Spleen (tissue), 11 donors: Measurements from ENCODE around the gene HFE. TPM values are rescaled to one million over a fixed set of nuclear protein-coding genes. Genes with fewer than 3 reads are reported as not detected.
A peak's percentile ranks its signal among the peaks of the same experiment; 100 is the strongest.

Experiments
- DNase-seq: peaks from one replicate; pipeline ENCODE4 v3.0.0-alpha.2; 2020
- H3K27ac ChIP-seq, 8 donors: fragments of 200-600 bp; sonication (generic) in 7 of 8; 1 replicate in 4 of 8; 2 replicates in 4 of 8; pipeline versions ENCODE4 v1.5.0 to v1.8.0; 2016 to 2021; ENCODE audit warnings: inconsistent platforms in 4 of 8, mild to moderate bottlenecking in 4 of 8, moderate library complexity in 1 of 8
- H3K27me3 ChIP-seq, 7 donors: fragments of 200-600 bp; sonication (generic) in 6 of 7; replicated peaks in 1 of 7; 1 replicate in 4 of 7; 2 replicates in 3 of 7; pipeline versions ENCODE4 v1.5.0 to v1.8.0; 2016 to 2021; ENCODE audit warnings: inconsistent platforms in 3 of 7, mild to moderate bottlenecking in 1 of 7
- H3K36me3 ChIP-seq, 6 donors: fragments of 200-600 bp; sonication (generic) in 5 of 6; 1 replicate in 4 of 6; 2 replicates in 2 of 6; pipeline versions ENCODE4 v1.5.0 to v1.8.0; 2016 to 2021; ENCODE audit warnings: inconsistent platforms in 2 of 6
- H3K4me1 ChIP-seq, 6 donors: fragments of 200-600 bp; sonication (generic) in 5 of 6; 1 replicate in 3 of 6; 2 replicates in 3 of 6; pipeline versions ENCODE4 v1.5.0 to v1.8.0; 2016 to 2021; ENCODE audit warnings: inconsistent platforms in 3 of 6
- H3K4me3 ChIP-seq, 8 donors: fragments of 200-600 bp; sonication (generic) in 7 of 8; 1 replicate in 4 of 8; 2 replicates in 4 of 8; pipeline versions ENCODE4 v1.5.0 to v1.8.0; 2016 to 2021; ENCODE audit warnings: inconsistent platforms in 4 of 8, mild to moderate bottlenecking in 4 of 8, moderate library complexity in 2 of 8
- H3K9me3 ChIP-seq, 8 donors: fragments of 200-600 bp; sonication (generic) in 7 of 8; 1 replicate in 4 of 8; 2 replicates in 4 of 8; pipeline versions ENCODE4 v1.5.0 to v1.8.0; 2016 to 2021; ENCODE audit warnings: inconsistent platforms in 4 of 8
- CTCF ChIP-seq, 11 experiments: fragments of 200-600 bp in 7 of 11; fragments of 450-650 bp in 4 of 11; sonication (generic) in 4 of 11; IDR thresholded peaks in 8 of 11; conservative IDR thresholded peaks in 3 of 11; 1 replicate in 7 of 11; 2 replicates in 4 of 11; pipeline versions ENCODE4 v1.4.0 to v1.8.0; 2016 to 2021; ENCODE audit warnings: antibody characterized with exemption in 11 of 11, inconsistent platforms in 4 of 11, mild to moderate bottlenecking in 1 of 11
- POLR2A ChIP-seq, 3 donors: fragments of 450-650 bp; IDR thresholded peaks; one replicate each; pipeline ENCODE4 v1.5.1; 2017; ENCODE audit warnings: antibody characterized with exemption in 3 of 3, mild to moderate bottlenecking in 1 of 3
- POLR2AphosphoS5 ChIP-seq, 3 donors: sonication (generic); formaldehyde crosslinking; IDR thresholded peaks; one replicate each; pipeline ENCODE4 v1.5.1; 2017; ENCODE audit warnings: antibody characterized with exemption in 3 of 3
- WGBS, 5 donors: extraction: QIAGEN DNeasy Blood & Tissue Kit in 3 of 5; methylation state at CpG; one replicate each; pipeline versions ENCODE4 v1.1.5 to v1.1.7; 2013 to 2018; 5-methylcytosine and 5-hydroxymethylcytosine counted together
- intact Hi-C: fragments of 100-400 bp; cut with DNase I; formaldehyde crosslinking; loops from one replicate; pipeline ENCODE4 v1.15.0; 2023; ENCODE audit warnings: low total_unique reads
- polyA plus RNA-seq, 3 donors: library from polyadenylated mRNA; stranded (reverse); fragments of 200-250 nt; gene quantifications; one replicate each; pipeline ENCODE4 v1.2.1, GENCODE V29; 2013
- total RNA-seq, 7 donors: library from RNA; depleted of rRNA in 3 of 7; stranded (reverse); fragments of >200 nt in 3 of 7; fragmentation: NEBNext Ultra II Directional in 4 of 7; extraction: Animal tissue kit (Norgen Biotek cat#: 25700) in 4 of 7; gene quantifications; one replicate each; pipeline versions ENCODE4 v1.1.0 to v1.2.1, GENCODE V29; 2016 to 2021
- donor health status: healthy with polysubstance abuse.
- donor health status: DM: no; HTN: no; CAD: no; lungs with moderate emphysema.
- donor health status: DM: no; HTN: no; CAD: no.
- donor health status: Bipolar disorder and iron deficiency.
- donor health status: healthy.
- donor health status: DM: no; HTN: no; CAD: no.
- donor health status: DM: yes; HTN: yes; CAD: no.

Gene HFE
- total and polyA plus RNA-seq, 10 donors = 2.4 to 30.3 (median 14.1) TPM

DNA sequence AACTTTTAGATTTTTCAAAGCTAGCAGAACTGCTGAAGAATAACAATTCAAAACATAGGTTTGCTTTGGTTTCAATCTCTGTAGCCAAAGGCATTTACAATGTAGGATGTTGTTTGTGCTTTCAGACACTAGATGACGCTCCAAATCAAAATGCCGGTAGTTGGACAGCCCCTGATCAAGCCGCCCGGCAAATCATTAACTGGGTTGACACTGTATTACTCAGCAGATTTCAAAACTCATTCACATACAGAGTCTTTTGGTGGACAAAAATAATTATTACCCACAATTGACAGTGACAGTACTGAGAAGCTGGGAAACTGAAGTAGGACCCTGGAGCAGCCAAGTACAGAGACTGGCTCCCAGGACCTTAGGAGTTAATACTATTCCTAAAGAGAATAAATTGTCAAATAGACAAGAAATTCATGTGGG is 21.3 kb upstream of the HFE start:
- intact Hi-C loops = loop anchor here (2.0 kb wide), 1 partner anchor 33 kb away; no protein-coding TSS in a partner anchor
- no peaks in the 10 kb centered on the region for H3K36me3 ChIP-seq

GRCh38 chr6:26067367-26067766 is 19.9 kb upstream of the HFE start:
- DNase-seq = no peak
- H3K27me3 ChIP-seq = no peaks in the 10 kb centered on the region
- H3K9me3 ChIP-seq = no peaks in the 10 kb centered on the region
- intact Hi-C loops = no loop called here
- TF ChIP-seq POLR2AphosphoS5 (IDR thresholded peaks at IDR 0.05) = no peak
- no peak for TF ChIP-seq POLR2A (IDR thresholded peaks at IDR 0.05)
- no peak for TF ChIP-seq CTCF (IDR thresholded peaks at IDR 0.05 in 8 of 11, conservative IDR thresholded peaks at IDR 0.05 in 3 of 11)
- H3K36me3 ChIP-seq = no peaks in the 10 kb centered on the region
- H3K27ac ChIP-seq = no peak overlapping the region
- WGBS, 5 donors = 65 to 89% (median 71%) methylated on average over 4 of the region's 4 CpGs
- no peak overlapping the region for H3K4me3 ChIP-seq
- peaks cover 0 to 29% (median 9%) of the 10 kb centered on the region in 6 donors for H3K4me1 ChIP-seq

More for the DNA sequence above, 21.3 kb upstream of the HFE start:
- DNase-seq = no peak
- Histone ChIP-seq H3K27ac (peak overlapping the region in 4 of 8 donors; percentile 14 to 54 (median 36)), H3K4me1 (peaks cover 0 to 23% (median 9%) of the 10 kb centered on the region in 6 donors), H3K4me3 (no peak overlapping the region), H3K9me3 (no peaks in the 10 kb centered on the region), H3K27me3 (no peaks in the 10 kb centered on the region)
- no peak for TF ChIP-seq POLR2AphosphoS5 (IDR thresholded peaks at IDR 0.05)
- TF ChIP-seq CTCF (IDR thresholded peaks at IDR 0.05 in 8 of 11, conservative IDR thresholded peaks at IDR 0.05 in 3 of 11) = peak; percentile 33 to 83 (median 79)
- WGBS, 5 donors = 0 to 1% (median 0%) methylated on average over 4 of the region's 4 CpGs

GRCh38 chr6:26068036-26068435 is 19.2 kb upstream of the HFE start:
- DNase-seq = no peak
- Histone ChIP-seq H3K27me3 (no peaks in the 10 kb centered on the region), H3K36me3 (no peaks in the 10 kb centered on the region), H3K4me3 (no peak overlapping the region), H3K9me3 (no peaks in the 10 kb centered on the region), H3K27ac (no peak overlapping the region), H3K4me1 (peaks cover 0 to 29% (median 9%) of the 10 kb centered on the region in 6 donors)
- WGBS, 5 donors = 70 to 82% (median 76%) methylated on average over 2 of the region's 2 CpGs
- intact Hi-C loops = no loop called here
- TF ChIP-seq CTCF (IDR thresholded peaks at IDR 0.05 in 8 of 11, conservative IDR thresholded peaks at IDR 0.05 in 3 of 11) (no peak), POLR2A (IDR thresholded peaks at IDR 0.05) (no peak), POLR2AphosphoS5 (IDR thresholded peaks at IDR 0.05) (no peak)

DNA sequence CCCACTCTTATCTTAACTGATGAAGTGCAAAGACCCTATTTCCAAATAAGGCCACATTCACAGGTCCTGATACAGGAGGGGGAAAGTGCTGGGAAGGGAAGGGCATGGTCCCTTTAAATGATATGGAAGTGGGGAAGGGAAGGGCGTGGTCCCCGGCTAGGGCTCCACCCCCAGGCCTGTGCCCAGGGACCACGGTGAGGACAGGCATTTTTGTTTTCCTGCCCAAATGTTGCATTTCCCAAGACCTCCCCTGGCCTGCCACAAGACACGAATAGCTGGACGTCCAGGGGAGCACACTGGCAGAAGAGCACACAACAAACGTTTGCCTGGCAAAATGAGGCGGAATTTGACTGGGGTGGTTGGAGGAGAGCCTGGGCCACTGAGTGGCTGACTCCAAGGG is 16.1 kb upstream of the HFE start:
- no peak for DNase-seq

More for the DNA sequence above, 16.1 kb upstream of the HFE start:
- Histone ChIP-seq H3K27ac (no peak overlapping the region), H3K4me3 (no peak overlapping the region), H3K4me1 (peaks cover 0 to 11% (median 3%) of the 10 kb centered on the region in 6 donors), H3K27me3 (no peaks in the 10 kb centered on the region), H3K36me3 (no peaks in the 10 kb centered on the region), H3K9me3 (no peaks in the 10 kb centered on the region)
- TF ChIP-seq POLR2AphosphoS5 (IDR thresholded peaks at IDR 0.05) (peak in 1 of 3 donors; percentile 47), CTCF (IDR thresholded peaks at IDR 0.05 in 8 of 11, conservative IDR thresholded peaks at IDR 0.05 in 3 of 11) (no peak)
- intact Hi-C loops = no loop called here
- 46 to 52% (median 52%) methylated on average over 7 of the region's 7 CpGs for WGBS, 5 donors
